A549 treated with Mapracorat at 1 μM for 4 hours (cell line): Measurements from ENCODE around the gene GYPA. TPM values are rescaled to one million over a fixed set of nuclear protein-coding genes. Genes with fewer than 3 reads are reported as not detected.

Experiments
- total RNA-seq: library from RNA; stranded (reverse); fragments of 200-300 nt; extraction: Qiagen RNA extraction; gene quantifications from 5 replicates; pipeline ENCODE4 v1.2.3, GENCODE V29; 2022

Gene GYPA
- total RNA-seq, result not detected in 5 replicates

GRCh38 chr4:144140594-144141295 is at the start of gene GYPA:
Gene GYPA, minus strand, starts transcription at chr4:144140718. Its CDS starts 83 bp downstream, at chr4:144140635.

Other genes starting within 250 kb of the GYPA start
- not detected in 5 replicates for gene GYPE, start 235.2 kb downstream of the GYPA start, total RNA-seq
- gene GYPB, start 121.3 kb downstream of the GYPA start, total RNA-seq, result not detected in 5 replicates